GM10266 (cell line): ENCODE measurements around the gene ADGRL3.

ENCODE experiments used
- DNase-seq: peaks from one replicate; pipeline ENCODE4 v3.0.0; 2012; ENCODE audit errors: extremely low spot score
- TF ChIP-seq, protein P1 (sequence below): IDR thresholded peaks from 2 replicates; pipeline ENCODE4 v1.5.1; 2012; ENCODE audit warnings: mild to moderate bottlenecking, low read depth; ENCODE audit not compliant: control insufficient read depth, insufficient read depth; ENCODE audit errors: missing control alignments

The ADGRL3 gene

GRCh38 chr4:61579786-61580185 lies 379.7 kb downstream of the ADGRL3 start:
- DNase-seq: no peak
- TF ChIP-seq, protein P1, sequence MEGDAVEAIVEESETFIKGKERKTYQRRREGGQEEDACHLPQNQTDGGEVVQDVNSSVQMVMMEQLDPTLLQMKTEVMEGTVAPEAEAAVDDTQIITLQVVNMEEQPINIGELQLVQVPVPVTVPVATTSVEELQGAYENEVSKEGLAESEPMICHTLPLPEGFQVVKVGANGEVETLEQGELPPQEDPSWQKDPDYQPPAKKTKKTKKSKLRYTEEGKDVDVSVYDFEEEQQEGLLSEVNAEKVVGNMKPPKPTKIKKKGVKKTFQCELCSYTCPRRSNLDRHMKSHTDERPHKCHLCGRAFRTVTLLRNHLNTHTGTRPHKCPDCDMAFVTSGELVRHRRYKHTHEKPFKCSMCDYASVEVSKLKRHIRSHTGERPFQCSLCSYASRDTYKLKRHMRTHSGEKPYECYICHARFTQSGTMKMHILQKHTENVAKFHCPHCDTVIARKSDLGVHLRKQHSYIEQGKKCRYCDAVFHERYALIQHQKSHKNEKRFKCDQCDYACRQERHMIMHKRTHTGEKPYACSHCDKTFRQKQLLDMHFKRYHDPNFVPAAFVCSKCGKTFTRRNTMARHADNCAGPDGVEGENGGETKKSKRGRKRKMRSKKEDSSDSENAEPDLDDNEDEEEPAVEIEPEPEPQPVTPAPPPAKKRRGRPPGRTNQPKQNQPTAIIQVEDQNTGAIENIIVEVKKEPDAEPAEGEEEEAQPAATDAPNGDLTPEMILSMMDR: no peak

GRCh38 chr4:61580721-61581377 lies 380.7 kb downstream of the ADGRL3 start:
- DNase-seq: no peak
- TF ChIP-seq, protein P1: no peak

- no peak for DNase-seq
Measured at GRCh38 chr4:61583696-61584095, 383.6 kb downstream of the ADGRL3 start.

GRCh38 chr4:61588621-61589402 lies 388.7 kb downstream of the ADGRL3 start:
- no peak for DNase-seq
- TF ChIP-seq, protein P1: no peak

More at GRCh38 chr4:61583696-61584095, 383.6 kb downstream of the ADGRL3 start:
- TF ChIP-seq, protein P1: no peak

- no peak for DNase-seq
Measured at GRCh38 chr4:61590881-61591280, 390.8 kb downstream of the ADGRL3 start.

GRCh38 chr4:61596606-61597340 lies 396.6 kb downstream of the ADGRL3 start:
- TF ChIP-seq, protein P1: no peak
- DNase-seq: no peak

More at GRCh38 chr4:61590881-61591280, 390.8 kb downstream of the ADGRL3 start:
- TF ChIP-seq, protein P1: peak; percentile 5
